ENCODE measurements around the gene NRG2.
A peak's percentile ranks its signal among the peaks of the same experiment; 100 is the strongest.

The NRG2 gene

GRCh38 chr5:139862803-139863202 is 180.3 kb downstream of the NRG2 start:
- DNase-seq (ENCODE audit: low read depth): no peak
- TF ChIP-seq, protein P1, sequence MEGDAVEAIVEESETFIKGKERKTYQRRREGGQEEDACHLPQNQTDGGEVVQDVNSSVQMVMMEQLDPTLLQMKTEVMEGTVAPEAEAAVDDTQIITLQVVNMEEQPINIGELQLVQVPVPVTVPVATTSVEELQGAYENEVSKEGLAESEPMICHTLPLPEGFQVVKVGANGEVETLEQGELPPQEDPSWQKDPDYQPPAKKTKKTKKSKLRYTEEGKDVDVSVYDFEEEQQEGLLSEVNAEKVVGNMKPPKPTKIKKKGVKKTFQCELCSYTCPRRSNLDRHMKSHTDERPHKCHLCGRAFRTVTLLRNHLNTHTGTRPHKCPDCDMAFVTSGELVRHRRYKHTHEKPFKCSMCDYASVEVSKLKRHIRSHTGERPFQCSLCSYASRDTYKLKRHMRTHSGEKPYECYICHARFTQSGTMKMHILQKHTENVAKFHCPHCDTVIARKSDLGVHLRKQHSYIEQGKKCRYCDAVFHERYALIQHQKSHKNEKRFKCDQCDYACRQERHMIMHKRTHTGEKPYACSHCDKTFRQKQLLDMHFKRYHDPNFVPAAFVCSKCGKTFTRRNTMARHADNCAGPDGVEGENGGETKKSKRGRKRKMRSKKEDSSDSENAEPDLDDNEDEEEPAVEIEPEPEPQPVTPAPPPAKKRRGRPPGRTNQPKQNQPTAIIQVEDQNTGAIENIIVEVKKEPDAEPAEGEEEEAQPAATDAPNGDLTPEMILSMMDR (conservative IDR thresholded peaks at IDR 0.05; ENCODE audit: control insufficient read depth, insufficient read depth, low read depth, low read length): peak; percentile 1
- no peak overlapping the region for H3K4me3 ChIP-seq (ENCODE audit: control insufficient read depth, low read depth, low read length)

DNA sequence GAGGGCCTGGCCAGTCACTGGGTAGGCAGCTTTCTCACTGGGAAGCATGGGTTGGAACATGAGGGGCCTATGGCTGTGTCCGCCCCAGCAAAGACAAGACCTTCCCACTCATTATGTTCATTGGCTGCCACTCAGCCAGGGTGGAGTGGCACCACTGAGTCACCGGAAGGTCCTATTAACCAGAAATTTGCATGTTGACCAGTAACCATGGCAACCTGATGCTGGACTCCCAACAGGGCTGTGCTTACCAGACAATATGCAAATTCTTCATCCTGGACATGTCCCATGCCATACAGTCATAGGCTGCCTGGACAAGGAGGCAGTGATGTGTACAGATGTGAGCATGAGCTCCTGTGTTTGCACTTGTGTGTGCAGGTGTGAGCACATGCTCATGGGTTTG is 180.8 kb downstream of the NRG2 start:
- peak; percentile 49 for DNase-seq (ENCODE audit: low read depth)
- TF ChIP-seq, protein P1 (conservative IDR thresholded peaks at IDR 0.05; ENCODE audit: control insufficient read depth, insufficient read depth, low read depth, low read length): no peak
- H3K4me3 ChIP-seq (ENCODE audit: control insufficient read depth, low read depth, low read length): no peak overlapping the region

- DNase-seq (ENCODE audit: low read depth): no peak
- TF ChIP-seq, protein P1 (conservative IDR thresholded peaks at IDR 0.05; ENCODE audit: control insufficient read depth, insufficient read depth, low read depth, low read length): no peak
- H3K4me3 ChIP-seq (ENCODE audit: control insufficient read depth, low read depth, low read length): no peak overlapping the region
Observed at GRCh38 chr5:139861889-139862207, 181.3 kb downstream of the NRG2 start.

GRCh38 chr5:139861021-139861888 is 181.8 kb downstream of the NRG2 start:
- H3K4me3 ChIP-seq (ENCODE audit: control insufficient read depth, low read depth, low read length): no peak overlapping the region
- DNase-seq (ENCODE audit: low read depth): no peak
- TF ChIP-seq, protein P1 (conservative IDR thresholded peaks at IDR 0.05; ENCODE audit: control insufficient read depth, insufficient read depth, low read depth, low read length): no peak

DNA sequence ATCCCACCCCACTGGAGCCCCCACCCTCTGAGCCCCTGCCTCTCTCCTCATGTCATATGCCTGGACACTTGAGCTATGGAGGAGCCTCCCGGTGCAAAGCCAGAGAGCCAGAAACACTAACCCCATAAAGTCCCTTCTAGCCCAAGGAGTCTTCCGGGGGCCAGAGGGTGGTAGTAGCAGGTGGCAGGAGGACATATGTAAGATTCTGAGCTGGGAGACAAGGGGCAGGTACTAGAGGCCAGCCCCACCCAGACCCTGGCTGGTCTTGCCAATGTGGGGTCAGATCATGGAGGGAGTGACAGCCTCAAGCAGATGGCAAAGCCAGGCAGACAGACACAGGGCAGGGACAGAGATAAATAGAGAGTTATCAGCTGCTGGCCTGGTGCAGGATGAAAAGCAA is 184.1 kb downstream of the NRG2 start:
- H3K4me3 ChIP-seq (ENCODE audit: control insufficient read depth, low read depth, low read length): no peak overlapping the region
- DNase-seq (ENCODE audit: low read depth): no peak
- TF ChIP-seq, protein P1 (conservative IDR thresholded peaks at IDR 0.05; ENCODE audit: control insufficient read depth, insufficient read depth, low read depth, low read length): no peak

- H3K4me3 ChIP-seq (ENCODE audit: control insufficient read depth, low read depth, low read length): no peak overlapping the region
- DNase-seq (ENCODE audit: low read depth): no peak
- TF ChIP-seq, protein P1 (conservative IDR thresholded peaks at IDR 0.05; ENCODE audit: control insufficient read depth, insufficient read depth, low read depth, low read length): no peak
Observed at GRCh38 chr5:139856714-139857113, 186.4 kb downstream of the NRG2 start.

All from fibroblast of mammary gland (primary cell).